Right ventricle myocardium inferior (tissue), 1 donor: ENCODE results near the gene GPC3. TPM values are rescaled to one million over a fixed set of nuclear protein-coding genes. Genes with fewer than 3 reads are reported as not detected.

ENCODE experiments used
- ATAC-seq: fragments of 200-7000 bp; cut with Tn5 transposase; one replicate; pipeline ENCODE4 v1.9.1; 2020; ENCODE audit warnings: mild to moderate bottlenecking, moderate library complexity
- DNase-seq: peaks from one replicate; pipeline ENCODE4 v3.0.0; 2021; ENCODE audit errors: missing footprints
- intact Hi-C: fragments of 100-400 bp; cut with DNase I; formaldehyde crosslinking; loops from one replicate; pipeline ENCODE4 v1.11.0; 2022
- total RNA-seq: library from RNA; stranded (reverse); fragmentation: NEBNext Ultra II Directional; extraction: Animal tissue kit (Norgen Biotek cat#: 25700); gene quantifications from one replicate; pipeline ENCODE4 v1.2.1, GENCODE V29; 2021
- donor health status: DM: no; HTN: yes; CAD: no; lungs with severe emphysema.

GPC3 gene
- total RNA-seq, 1 donor from 2014 or later: 8.5 TPM

GRCh38 chrX:133495464-133496391, 489.7 kb downstream of the GPC3 start:
- DNase-seq: no peak
- intact Hi-C loops: no loop called here

GRCh38 chrX:133493366-133493765, 492.0 kb downstream of the GPC3 start:
- ATAC-seq (no peak), DNase-seq (no peak)
- intact Hi-C loops: no loop called here

More at GRCh38 chrX:133495464-133496391, 489.7 kb downstream of the GPC3 start:
- ATAC-seq: peak; percentile 82

- no peak for ATAC-seq
- no peak for DNase-seq
- intact Hi-C loops: no loop called here
Observed at GRCh38 chrX:133490955-133491354, 494.4 kb downstream of the GPC3 start.
